K562 (cell line): ENCODE data around the gene KCNE1.

ENCODE experiments used
- CTBP1 ChIP-seq: fragments of 450-650 bp; IDR thresholded peaks from 2 replicates; pipeline ENCODE4 v1.6.1; 2016; ENCODE audit warnings: borderline replicate concordance
- FOXP1 ChIP-seq: sonication (generic); formaldehyde crosslinking; IDR thresholded peaks from 2 replicates; pipeline ENCODE4 v1.8.0; 2022; ENCODE audit warnings: mild to moderate bottlenecking, missing genetic modification reagents
- JUNB ChIP-seq: fragments of 450-650 bp; formaldehyde crosslinking; conservative IDR thresholded peaks from 2 replicates; pipeline ENCODE4 v1.4.0; 2020; ENCODE audit warnings: mild to moderate bottlenecking
- POLR2A ChIP-seq: fragments of 450-650 bp; conservative IDR thresholded peaks from 2 replicates; pipeline ENCODE4 v1.6.1; 2016
- POLR2AphosphoS5 ChIP-seq: IDR thresholded peaks from 2 replicates; pipeline ENCODE4 v1.6.1; 2011; ENCODE audit warnings: mild to moderate bottlenecking, low read depth, low read length, moderate library complexity; ENCODE audit not compliant: control insufficient read depth, insufficient read depth
- RB1 ChIP-seq: fragments of 450-650 bp; IDR thresholded peaks from 2 replicates; pipeline ENCODE4 v1.6.1; 2017; ENCODE audit warnings: low read depth, mild to moderate bottlenecking
- THAP7 ChIP-seq: fragments of 250-450 bp; sonication (Bioruptor Pico); IDR thresholded peaks from 2 replicates; pipeline ENCODE4 v1.5.0; 2021
- WHSC1 ChIP-seq: IDR thresholded peaks from one replicate; pipeline ENCODE4 v1.6.1; 2012; ENCODE audit warnings: low read length, control low read depth, inconsistent platforms
- ZNF224 ChIP-seq: sonication (generic); formaldehyde crosslinking; IDR thresholded peaks from 2 replicates; pipeline ENCODE4 v1.8.0; 2022; ENCODE audit warnings: mild to moderate bottlenecking, missing genetic modification reagents
- ZNF274 ChIP-seq: IDR thresholded peaks from 2 replicates; pipeline ENCODE4 v1.6.1; 2011; ENCODE audit warnings: low read depth, mild to moderate bottlenecking, low read length, moderate library complexity, borderline replicate concordance
- TF ChIP-seq, protein P1 (sequence below): fragments of 250-450 bp; sonication (Bioruptor Pico); IDR thresholded peaks from 2 replicates; pipeline ENCODE4 v1.8.0; 2022; ENCODE audit warnings: moderate library complexity, mild to moderate bottlenecking, inconsistent platforms
- TF ChIP-seq, protein P2 (sequence below): fragments of 250-450 bp; sonication (Bioruptor Pico); IDR thresholded peaks from 2 replicates; pipeline ENCODE4 v1.8.0; 2021; ENCODE audit warnings: moderate library complexity, mild to moderate bottlenecking, inconsistent platforms

- TF ChIP-seq FOXP1 (CRISPR knock-in tag) (no peak), CTBP1 (no peak), ZNF224 (CRISPR knock-in tag) (no peak), WHSC1 (no peak), JUNB (no peak), ZNF274 (no peak), RB1 (no peak), POLR2AphosphoS5 (no peak), POLR2A (no peak), THAP7 (no peak)
- TF ChIP-seq, protein P1, sequence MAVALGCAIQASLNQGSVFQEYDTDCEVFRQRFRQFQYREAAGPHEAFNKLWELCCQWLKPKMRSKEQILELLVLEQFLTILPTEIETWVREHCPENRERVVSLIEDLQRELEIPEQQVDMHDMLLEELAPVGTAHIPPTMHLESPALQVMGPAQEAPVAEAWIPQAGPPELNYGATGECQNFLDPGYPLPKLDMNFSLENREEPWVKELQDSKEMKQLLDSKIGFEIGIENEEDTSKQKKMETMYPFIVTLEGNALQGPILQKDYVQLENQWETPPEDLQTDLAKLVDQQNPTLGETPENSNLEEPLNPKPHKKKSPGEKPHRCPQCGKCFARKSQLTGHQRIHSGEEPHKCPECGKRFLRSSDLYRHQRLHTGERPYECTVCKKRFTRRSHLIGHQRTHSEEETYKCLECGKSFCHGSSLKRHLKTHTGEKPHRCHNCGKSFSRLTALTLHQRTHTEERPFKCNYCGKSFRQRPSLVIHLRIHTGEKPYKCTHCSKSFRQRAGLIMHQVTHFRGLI (CRISPR knock-in tag): no peak
- TF ChIP-seq, protein P2, sequence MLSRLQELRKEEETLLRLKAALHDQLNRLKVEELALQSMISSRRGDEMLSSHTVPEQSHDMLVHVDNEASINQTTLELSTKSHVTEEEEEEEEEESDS: no peak
Measured at GRCh38 chr21:34559089-34559631, 47.1 kb upstream of the KCNE1 start.
